BE2C (cell line): Measurements from ENCODE around the gene MMP7.
"Not testable (repeated sequence)": the region's sequence is repeated elsewhere in the genome, so short reads cannot be mapped to it uniquely, and the experiment has no call there.

Source experiments
- DNase-seq: peaks from one replicate; pipeline ENCODE4 v3.0.0-alpha.2; 2020
- H3K27me3 ChIP-seq: fragments of 250-450 bp; sonication (Bioruptor Pico); 2 replicates; pipeline ENCODE4 v1.5.1; 2020; ENCODE audit warnings: mild to moderate bottlenecking
- H3K36me3 ChIP-seq: fragments of 250-450 bp; sonication (Bioruptor Pico); 2 replicates; pipeline ENCODE4 v1.5.1; 2020; ENCODE audit warnings: mild to moderate bottlenecking
- H3K4me1 ChIP-seq: fragments of 250-450 bp; sonication (Bioruptor Pico); 2 replicates; pipeline ENCODE4 v1.5.1; 2020
- H3K4me3 ChIP-seq: 2 replicates; pipeline ENCODE4 v1.5.1; 2011; ENCODE audit warnings: low read depth, low read length
- H3K9me3 ChIP-seq: fragments of 250-450 bp; sonication (Bioruptor Pico); 2 replicates; pipeline ENCODE4 v1.5.1; 2020
- CTCF ChIP-seq: IDR thresholded peaks from 2 replicates; pipeline ENCODE4 v1.5.1; 2012; ENCODE audit warnings: mild to moderate bottlenecking, low read depth, low read length

MMP7 gene

GRCh38 chr11:102516179-102516578 lies 14.4 kb downstream of the MMP7 start:
- Histone ChIP-seq H3K9me3 (no peaks in the 10 kb centered on the region), H3K4me1 (no peaks in the 10 kb centered on the region), H3K27me3 (peaks cover 3% of the 10 kb centered on the region; the same call in 1 of the 2 replicates), H3K4me3 (no peak overlapping the region), H3K36me3 (no peaks in the 10 kb centered on the region)
- no peak for TF ChIP-seq CTCF
- DNase-seq, result no peak

- no peaks in the 10 kb centered on the region for H3K9me3 ChIP-seq
- TF ChIP-seq CTCF, result no peak
- H3K4me1 ChIP-seq, result no peaks in the 10 kb centered on the region
- H3K27me3 ChIP-seq, result peaks cover 6% of the 10 kb centered on the region; the same call in 1 of the 2 replicates
- DNase-seq, result no peak
- no peaks in the 10 kb centered on the region for H3K36me3 ChIP-seq
- no peak overlapping the region for H3K4me3 ChIP-seq
These were observed 16.7 kb downstream of the MMP7 start for GRCh38 chr11:102513869-102514268.

- peaks cover 6% of the 10 kb centered on the region; the same call in 1 of the 2 replicates for H3K27me3 ChIP-seq
- DNase-seq, result no peak
- no peaks in the 10 kb centered on the region for H3K36me3 ChIP-seq
- no peak for TF ChIP-seq CTCF
- no peak overlapping the region for H3K4me3 ChIP-seq
- H3K9me3 ChIP-seq, result no peaks in the 10 kb centered on the region
- H3K4me1 ChIP-seq, result no peaks in the 10 kb centered on the region
These were observed 20.0 kb downstream of the MMP7 start for GRCh38 chr11:102510439-102511135.

GRCh38 chr11:102502831-102503230 lies 27.7 kb downstream of the MMP7 start:
- DNase-seq, H3K27me3 ChIP-seq, H3K4me1 ChIP-seq: not testable (repeated sequence)

GRCh38 chr11:102500829-102501228 lies 29.7 kb downstream of the MMP7 start:
- no peak for TF ChIP-seq CTCF

More at GRCh38 chr11:102502831-102503230, 27.7 kb downstream of the MMP7 start:
- not testable (repeated sequence) for H3K36me3 ChIP-seq, H3K4me3 ChIP-seq, H3K9me3 ChIP-seq

GRCh38 chr11:102499931-102500330 lies 30.6 kb downstream of the MMP7 start:
- no peaks in the 10 kb centered on the region for H3K9me3 ChIP-seq
- no peaks in the 10 kb centered on the region for H3K36me3 ChIP-seq
- H3K27me3 ChIP-seq, result peaks cover 8% of the 10 kb centered on the region
- no peak for DNase-seq
- H3K4me3 ChIP-seq, result no peak overlapping the region
- no peak for TF ChIP-seq CTCF
- no peaks in the 10 kb centered on the region for H3K4me1 ChIP-seq

More at GRCh38 chr11:102500829-102501228, 29.7 kb downstream of the MMP7 start:
- no peaks in the 10 kb centered on the region for H3K4me1 ChIP-seq
- H3K9me3 ChIP-seq, result no peaks in the 10 kb centered on the region
- H3K4me3 ChIP-seq, result no peak overlapping the region
- H3K27me3 ChIP-seq, result peaks cover 8% of the 10 kb centered on the region
- DNase-seq, result no peak
- H3K36me3 ChIP-seq, result no peaks in the 10 kb centered on the region
